AG04450 (cell line): Measurements from ENCODE around the gene SLC10A3. TPM values are rescaled to one million over a fixed set of nuclear protein-coding genes. Genes with fewer than 3 reads are reported as not detected.

ENCODE experiments used
- CTCF ChIA-PET: fragments of 300-600, 350-600 bp; formaldehyde crosslinking; extraction: SDS; loops from one replicate; lab custom pipeline; 2022; ENCODE audit warnings: antibody characterized with exemption, inconsistent platforms; lab: Charles Lee
- POLR2A ChIA-PET: fragments of 350-600 bp; formaldehyde crosslinking; extraction: SDS; loops from one replicate; lab custom pipeline; 2021; ENCODE audit warnings: antibody characterized with exemption, inconsistent platforms; lab: Yijun Ruan, JAX
- DNase-seq: peaks from one replicate; pipeline ENCODE4 v3.0.0-alpha.2; 2011; ENCODE audit warnings: low read depth, low spot score
- H3K27ac ChIP-seq: one replicate; pipeline ENCODE4 v1.5.1; 2012; ENCODE audit warnings: low read depth, low read length, control low read depth
- H3K27me3 ChIP-seq: one replicate; pipeline ENCODE4 v1.6.0; 2012; ENCODE audit warnings: low read length; ENCODE audit not compliant: control insufficient read depth, insufficient read depth
- H3K4me3 ChIP-seq: 2 replicates; pipeline ENCODE4 v1.5.1; 2011; ENCODE audit warnings: mild to moderate bottlenecking, low read depth, low read length, control low read depth
- H3K9me3 ChIP-seq: 2 replicates; pipeline ENCODE4 v1.5.1; 2012; ENCODE audit warnings: low read length; ENCODE audit not compliant: control insufficient read depth, insufficient read depth
- polyA plus RNA-seq: library from polyadenylated mRNA; depleted of rRNA; stranded (reverse); fragments of >200 nt; gene quantifications from 2 replicates; pipeline ENCODE4 v1.2.3, GENCODE V29; 2011
- TF ChIP-seq, protein P1 (sequence below): IDR thresholded peaks from 2 replicates; pipeline ENCODE4 v1.5.1; 2011; ENCODE audit warnings: low read depth, low read length, control low read depth, inconsistent platforms

SLC10A3 gene
- polyA plus RNA-seq, 1 experiment, result 10.1 TPM

DNA sequence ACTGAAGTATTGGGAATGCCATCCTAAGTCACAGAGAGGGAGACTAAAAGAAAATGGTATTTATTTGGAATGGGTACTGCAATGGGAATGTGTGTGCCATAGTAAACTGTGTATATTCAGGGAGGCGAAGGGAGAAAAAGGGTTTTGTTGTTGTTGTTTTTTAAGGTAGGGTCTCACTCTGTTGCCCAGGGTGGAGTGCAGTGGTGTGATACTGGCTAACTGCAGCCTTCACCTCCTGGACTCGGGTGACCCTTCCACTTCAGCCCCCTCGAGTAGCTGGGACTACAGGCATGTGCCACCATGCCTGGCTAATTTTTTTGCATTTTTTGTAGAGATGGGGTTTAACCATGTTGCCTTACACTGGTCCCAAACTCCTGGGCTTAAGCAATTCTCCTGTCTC is 4.3 kb upstream of the SLC10A3 start:
- POLR2A ChIA-PET, result no interaction called here
- CTCF ChIA-PET, result no interaction called here
- Histone ChIP-seq H3K27me3 (no peaks in the 10 kb centered on the region), H3K4me3 (no peak overlapping the region), H3K27ac (no peak overlapping the region), H3K9me3 (no peaks in the 10 kb centered on the region)
- no peak for DNase-seq
- TF ChIP-seq, protein P1, sequence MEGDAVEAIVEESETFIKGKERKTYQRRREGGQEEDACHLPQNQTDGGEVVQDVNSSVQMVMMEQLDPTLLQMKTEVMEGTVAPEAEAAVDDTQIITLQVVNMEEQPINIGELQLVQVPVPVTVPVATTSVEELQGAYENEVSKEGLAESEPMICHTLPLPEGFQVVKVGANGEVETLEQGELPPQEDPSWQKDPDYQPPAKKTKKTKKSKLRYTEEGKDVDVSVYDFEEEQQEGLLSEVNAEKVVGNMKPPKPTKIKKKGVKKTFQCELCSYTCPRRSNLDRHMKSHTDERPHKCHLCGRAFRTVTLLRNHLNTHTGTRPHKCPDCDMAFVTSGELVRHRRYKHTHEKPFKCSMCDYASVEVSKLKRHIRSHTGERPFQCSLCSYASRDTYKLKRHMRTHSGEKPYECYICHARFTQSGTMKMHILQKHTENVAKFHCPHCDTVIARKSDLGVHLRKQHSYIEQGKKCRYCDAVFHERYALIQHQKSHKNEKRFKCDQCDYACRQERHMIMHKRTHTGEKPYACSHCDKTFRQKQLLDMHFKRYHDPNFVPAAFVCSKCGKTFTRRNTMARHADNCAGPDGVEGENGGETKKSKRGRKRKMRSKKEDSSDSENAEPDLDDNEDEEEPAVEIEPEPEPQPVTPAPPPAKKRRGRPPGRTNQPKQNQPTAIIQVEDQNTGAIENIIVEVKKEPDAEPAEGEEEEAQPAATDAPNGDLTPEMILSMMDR, result no peak

GRCh38 chrX:154490021-154490413 is 412 bp downstream of the SLC10A3 start:
- CTCF ChIA-PET, result no interaction called here

GRCh38 chrX:154489182-154489581 is 1.2 kb downstream of the SLC10A3 start:
- DNase-seq, result no peak
- CTCF ChIA-PET, result no interaction called here
- POLR2A ChIA-PET, result interaction anchor here (1.8 to 2.2 kb wide), 2 partner anchors 11 to 27 kb away, joined by 11 to 12 read pairs; partner anchors contain the start of genes FAM3A and LAGE3
- H3K4me3 ChIP-seq, result peak overlapping the region; percentile 63
- H3K9me3 ChIP-seq, result no peaks in the 10 kb centered on the region
- TF ChIP-seq, protein P1, result no peak
- no peaks in the 10 kb centered on the region for H3K27me3 ChIP-seq
- no peak overlapping the region for H3K27ac ChIP-seq

More at GRCh38 chrX:154490021-154490413, 412 bp downstream of the SLC10A3 start:
- Histone ChIP-seq H3K9me3 (no peaks in the 10 kb centered on the region), H3K27ac (no peak overlapping the region), H3K27me3 (no peaks in the 10 kb centered on the region), H3K4me3 (peak overlapping the region; percentile 63)
- no peak for DNase-seq
- TF ChIP-seq, protein P1, result no peak
- POLR2A ChIA-PET, result interaction anchor here (1.0 to 2.2 kb wide), 5 partner anchors 8 to 61 kb away, joined by 3 to 12 read pairs (median 6); partner anchors contain the start of genes ATP6AP1, FAM3A and LAGE3

GRCh38 chrX:154488336-154489075 is 1.9 kb downstream of the SLC10A3 start:
- TF ChIP-seq, protein P1, result no peak
- POLR2A ChIA-PET, result interaction anchor here (2.2 kb wide), 1 partner anchor 28 kb away, joined by 12 read pairs; the partner anchor contains the start of gene FAM3A

More at GRCh38 chrX:154488336-154489075, 1.9 kb downstream of the SLC10A3 start:
- H3K9me3 ChIP-seq, result no peaks in the 10 kb centered on the region
- no peak for DNase-seq
- no peak overlapping the region for H3K27ac ChIP-seq
- CTCF ChIA-PET, result no interaction called here
- H3K4me3 ChIP-seq, result no peak overlapping the region
- no peaks in the 10 kb centered on the region for H3K27me3 ChIP-seq
